Mesothelial cell of epicardium (in vitro differentiated cells): Measurements from ENCODE around the gene TNS1. TPM values are rescaled to one million over a fixed set of nuclear protein-coding genes. Genes with fewer than 3 reads are reported as not detected.

Source experiments
- DNase-seq, 2 experiments: peaks; one replicate each; pipeline ENCODE4 v3.0.0; 2021; ENCODE audit warnings: low spot score in 2 of 2; ENCODE audit not compliant: unreplicated experiment in 2 of 2
- H3K27ac Mint-ChIP-seq: 2 replicates; pipeline ENCODE4 v1.8.0; 2021; ENCODE audit warnings: mixed read lengths
- H3K27me3 Mint-ChIP-seq: 2 replicates; pipeline ENCODE4 v1.8.0; 2021; ENCODE audit warnings: low read depth, mixed read lengths
- H3K36me3 Mint-ChIP-seq: 2 replicates; pipeline ENCODE4 v1.8.0; 2021; ENCODE audit warnings: mixed read lengths
- H3K4me1 Mint-ChIP-seq: 2 replicates; pipeline ENCODE4 v1.8.0; 2021; ENCODE audit warnings: mixed read lengths
- H3K4me3 Mint-ChIP-seq: 2 replicates; pipeline ENCODE4 v1.8.0; 2021; ENCODE audit warnings: mild to moderate bottlenecking, moderate library complexity, mixed read lengths
- H3K9me3 Mint-ChIP-seq: 2 replicates; pipeline ENCODE4 v1.8.0; 2021; ENCODE audit warnings: mixed read lengths
- total RNA-seq: library from RNA; stranded (reverse); gene quantifications from 3 replicates; pipeline ENCODE4 v1.2.1, GENCODE V29; 2021
- TF ChIP-seq, protein P1 (sequence below): fragments of 200-600 bp; sonication (generic); IDR thresholded peaks from one replicate; pipeline ENCODE4 v1.5.0; 2021; ENCODE audit warnings: antibody characterized with exemption; ENCODE audit not compliant: unreplicated experiment

Gene TNS1
- total RNA-seq, 1 donor from 2014 or later, result 130 TPM

DNA sequence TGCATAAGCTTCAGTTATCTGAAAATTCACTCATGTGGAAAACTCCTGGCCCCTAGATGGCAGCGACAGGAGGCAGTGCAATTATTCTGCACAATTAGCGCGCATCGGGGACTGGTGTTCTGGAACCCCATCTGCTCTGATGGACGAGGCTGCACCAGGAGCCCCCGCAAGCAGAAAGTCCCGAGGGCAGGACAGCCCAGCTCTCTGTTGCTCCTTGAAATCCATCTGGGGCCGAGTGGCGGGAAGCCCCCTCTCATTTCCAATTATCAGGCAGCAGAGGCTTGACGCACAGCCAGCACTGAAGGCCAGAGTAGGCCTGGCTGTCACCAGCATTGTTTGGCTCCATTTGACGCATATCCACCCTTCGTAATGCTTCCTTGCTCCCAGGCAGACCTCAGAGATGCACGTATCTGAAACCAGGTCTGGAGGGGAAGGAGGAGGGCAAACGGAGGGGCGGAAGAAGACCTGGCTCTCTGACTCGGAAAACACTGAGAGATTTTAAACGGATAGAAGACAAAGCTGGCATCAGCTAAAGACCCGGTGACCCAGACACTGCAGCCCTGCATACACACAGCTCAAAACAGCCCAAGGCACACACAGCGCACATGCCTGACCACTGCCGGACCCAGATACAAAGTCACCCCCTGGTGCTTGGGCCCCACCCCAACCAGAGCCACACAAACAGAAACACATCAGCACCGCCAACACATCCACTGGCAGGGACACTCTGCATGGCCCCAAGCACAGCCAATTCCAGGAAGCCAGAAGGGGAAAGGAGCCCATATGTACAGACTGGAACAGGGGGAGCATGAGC lies 69.8 kb downstream of the TNS1 start:
- Mint-ChIP-seq H3K4me1 (peaks cover 92% of the 10 kb centered on the region), H3K27me3 (no peaks in the 10 kb centered on the region), H3K27ac (peak overlapping the region; percentile 87), H3K4me3 (no peak overlapping the region), H3K9me3 (no peaks in the 10 kb centered on the region), H3K36me3 (no peaks in the 10 kb centered on the region)
- no peak for DNase-seq
- TF ChIP-seq, protein P1, sequence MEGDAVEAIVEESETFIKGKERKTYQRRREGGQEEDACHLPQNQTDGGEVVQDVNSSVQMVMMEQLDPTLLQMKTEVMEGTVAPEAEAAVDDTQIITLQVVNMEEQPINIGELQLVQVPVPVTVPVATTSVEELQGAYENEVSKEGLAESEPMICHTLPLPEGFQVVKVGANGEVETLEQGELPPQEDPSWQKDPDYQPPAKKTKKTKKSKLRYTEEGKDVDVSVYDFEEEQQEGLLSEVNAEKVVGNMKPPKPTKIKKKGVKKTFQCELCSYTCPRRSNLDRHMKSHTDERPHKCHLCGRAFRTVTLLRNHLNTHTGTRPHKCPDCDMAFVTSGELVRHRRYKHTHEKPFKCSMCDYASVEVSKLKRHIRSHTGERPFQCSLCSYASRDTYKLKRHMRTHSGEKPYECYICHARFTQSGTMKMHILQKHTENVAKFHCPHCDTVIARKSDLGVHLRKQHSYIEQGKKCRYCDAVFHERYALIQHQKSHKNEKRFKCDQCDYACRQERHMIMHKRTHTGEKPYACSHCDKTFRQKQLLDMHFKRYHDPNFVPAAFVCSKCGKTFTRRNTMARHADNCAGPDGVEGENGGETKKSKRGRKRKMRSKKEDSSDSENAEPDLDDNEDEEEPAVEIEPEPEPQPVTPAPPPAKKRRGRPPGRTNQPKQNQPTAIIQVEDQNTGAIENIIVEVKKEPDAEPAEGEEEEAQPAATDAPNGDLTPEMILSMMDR, result no peak

DNA sequence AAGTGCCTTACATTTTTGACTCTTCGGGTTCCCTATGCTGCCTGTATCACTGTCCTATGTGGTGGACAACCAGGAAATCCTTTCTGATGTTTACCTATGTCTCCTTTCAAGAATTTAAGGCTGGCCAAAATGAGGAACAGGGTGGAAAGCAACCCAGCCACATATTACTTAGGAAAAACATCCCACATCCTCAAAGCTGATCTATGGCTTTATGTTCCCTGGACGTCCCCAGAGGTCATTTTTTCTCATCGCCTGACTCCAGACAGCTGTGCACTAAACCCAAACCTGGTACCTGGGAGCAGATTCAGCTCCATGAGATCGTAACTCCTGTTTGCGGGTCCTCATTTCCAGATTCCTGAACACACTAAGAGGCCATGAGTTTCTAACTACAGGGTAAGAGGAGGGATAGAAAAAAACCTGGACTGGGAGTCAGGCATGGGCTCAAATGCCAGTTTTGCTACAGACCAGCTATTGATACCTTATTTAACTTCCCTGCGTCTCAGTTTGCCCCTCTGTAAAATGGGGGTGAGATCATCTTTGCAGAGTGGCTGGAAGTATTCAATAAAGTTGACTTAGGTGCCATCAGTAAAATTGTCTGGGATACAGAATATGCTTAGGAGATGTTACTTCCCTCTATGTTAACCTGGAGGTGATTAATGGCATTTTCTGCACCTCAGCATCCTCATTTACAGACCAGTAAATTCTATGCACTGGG lies 70.8 kb downstream of the TNS1 start:
- H3K4me1 Mint-ChIP-seq, result peaks cover 87% of the 10 kb centered on the region
- H3K27ac Mint-ChIP-seq, result no peak overlapping the region

DNA sequence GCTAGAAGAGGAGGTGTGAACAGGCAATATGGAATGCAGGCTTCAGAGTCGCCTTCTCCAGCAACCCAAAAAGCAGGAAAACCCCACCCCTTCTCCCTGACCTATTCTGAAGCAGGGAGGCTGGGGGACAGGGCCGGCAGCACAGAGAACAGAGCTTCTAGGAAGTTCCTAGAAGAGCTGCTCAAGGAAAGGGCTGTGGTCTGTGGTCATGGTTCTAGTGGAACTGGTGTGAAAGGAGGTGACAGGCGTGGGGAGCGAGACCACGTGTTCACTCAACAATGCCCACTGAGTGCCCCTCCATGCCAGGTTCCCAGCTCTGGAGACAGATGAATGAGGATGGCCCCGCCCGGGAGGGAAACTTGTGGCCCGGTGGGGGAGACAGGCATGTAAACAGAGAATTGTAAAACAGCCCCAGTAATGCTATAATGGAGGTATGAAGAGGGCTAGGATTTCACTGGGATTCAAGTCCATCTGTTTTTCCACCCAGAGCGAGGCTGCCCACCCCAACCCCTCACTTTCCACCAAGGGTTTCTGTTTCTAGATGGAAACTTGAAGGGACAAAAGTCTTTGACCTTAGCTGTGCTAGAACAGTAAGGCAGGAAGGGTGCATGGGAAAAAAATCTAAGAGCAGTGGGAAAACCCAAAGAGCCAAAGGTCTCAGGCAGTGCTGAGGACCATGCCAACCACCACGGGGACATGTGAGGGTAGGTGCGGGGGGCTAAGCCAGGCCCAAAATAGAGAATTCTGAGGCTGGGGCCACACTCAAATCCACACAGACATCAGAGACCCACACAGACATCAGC lies 71.8 kb downstream of the TNS1 start:
- TF ChIP-seq, protein P1, result no peak
- H3K36me3 Mint-ChIP-seq, result no peaks in the 10 kb centered on the region
- no peak overlapping the region for H3K4me3 Mint-ChIP-seq
- DNase-seq, result no peak
- peak overlapping the region; percentile 43 for H3K27ac Mint-ChIP-seq
- H3K27me3 Mint-ChIP-seq, result no peaks in the 10 kb centered on the region
- H3K9me3 Mint-ChIP-seq, result no peaks in the 10 kb centered on the region
- H3K4me1 Mint-ChIP-seq, result peaks cover 78% of the 10 kb centered on the region

More for the DNA sequence above, 70.8 kb downstream of the TNS1 start:
- Mint-ChIP-seq H3K9me3 (no peaks in the 10 kb centered on the region), H3K27me3 (no peaks in the 10 kb centered on the region), H3K4me3 (no peak overlapping the region), H3K36me3 (no peaks in the 10 kb centered on the region)
- TF ChIP-seq, protein P1, result no peak
- no peak for DNase-seq

DNA sequence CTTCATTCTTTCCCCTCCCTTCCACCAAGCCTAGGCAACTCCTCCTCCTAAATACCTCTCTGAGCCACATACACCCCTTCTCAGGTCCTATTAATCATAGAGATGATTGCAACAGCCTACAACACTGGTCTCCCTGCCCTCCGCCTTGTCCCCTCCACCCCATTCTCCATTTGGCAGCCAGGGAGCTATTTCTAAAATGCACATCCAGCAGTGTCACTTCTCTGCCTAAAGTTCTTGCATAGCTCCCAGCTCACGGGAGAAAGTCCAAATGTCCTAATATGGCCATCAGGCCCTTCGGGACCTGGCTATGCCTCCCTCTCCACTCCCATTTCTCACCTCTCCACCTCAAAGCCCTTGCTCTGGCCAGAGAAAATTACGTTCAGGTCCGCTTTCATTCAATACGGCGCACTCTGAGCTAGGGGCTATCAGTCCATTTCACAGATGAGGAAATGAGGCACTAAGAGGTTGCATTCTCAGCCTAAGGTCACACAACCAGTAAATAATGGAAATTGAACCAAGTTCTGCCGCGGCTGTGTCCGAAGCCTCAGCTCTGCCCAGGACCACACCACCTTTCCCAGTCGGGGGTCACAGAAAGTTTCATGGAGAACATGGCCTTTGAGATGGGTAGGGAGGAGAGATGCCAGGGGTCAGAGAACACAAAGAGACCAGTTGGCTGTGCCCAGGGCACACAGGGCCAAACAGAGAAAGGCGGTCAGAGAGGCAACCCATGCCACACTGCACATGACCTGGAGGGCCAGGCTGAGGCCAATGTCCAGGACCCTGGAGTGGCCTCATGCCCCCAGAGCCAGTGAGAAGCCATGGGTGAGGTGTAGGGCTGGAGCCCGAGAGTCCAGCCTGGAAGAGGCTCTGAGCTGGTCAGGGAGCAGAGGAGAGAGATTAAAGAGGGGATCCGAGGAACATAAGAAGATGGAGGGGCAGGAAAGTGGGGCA lies 72.8 kb downstream of the TNS1 start:
- Mint-ChIP-seq H3K36me3 (no peaks in the 10 kb centered on the region), H3K27me3 (no peaks in the 10 kb centered on the region), H3K4me3 (no peak overlapping the region), H3K27ac (peak overlapping the region; percentile 75), H3K4me1 (peaks cover 78% of the 10 kb centered on the region), H3K9me3 (no peaks in the 10 kb centered on the region)
- TF ChIP-seq, protein P1, result no peak
- DNase-seq, result no peak

DNA sequence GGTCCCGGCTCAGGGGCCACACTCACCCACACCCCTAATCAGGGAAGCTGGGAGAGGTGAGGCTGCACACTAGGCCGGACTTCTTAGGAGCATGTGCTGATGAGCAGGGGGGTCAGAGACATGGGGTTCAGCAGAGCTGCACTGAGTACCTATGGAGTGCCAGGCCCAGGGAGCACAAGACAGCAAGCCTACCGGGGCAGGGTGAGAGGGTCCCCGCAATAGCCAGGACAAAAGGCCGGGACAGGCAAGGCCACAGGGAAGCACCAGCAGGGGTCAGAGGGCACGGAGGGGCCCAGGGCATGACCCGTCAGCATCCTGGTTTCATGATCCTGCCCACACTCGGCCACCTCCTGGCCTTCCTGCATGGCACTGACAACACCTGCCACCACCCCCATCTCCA lies 73.5 kb downstream of the TNS1 start:
- peak overlapping the region; percentile 93 for H3K27ac Mint-ChIP-seq
- DNase-seq, result no peak
- TF ChIP-seq, protein P1, result no peak
- no peaks in the 10 kb centered on the region for H3K36me3 Mint-ChIP-seq
- H3K4me3 Mint-ChIP-seq, result no peak overlapping the region
- H3K9me3 Mint-ChIP-seq, result no peaks in the 10 kb centered on the region
- H3K4me1 Mint-ChIP-seq, result peaks cover 74% of the 10 kb centered on the region
- no peaks in the 10 kb centered on the region for H3K27me3 Mint-ChIP-seq
